Chondrocyte (in vitro differentiated cells): Measurements from ENCODE around the gene PCBP2. TPM values are rescaled to one million over a fixed set of nuclear protein-coding genes. Genes with fewer than 3 reads are reported as not detected.
"Not testable (repeated sequence)": the region's sequence is repeated elsewhere in the genome, so short reads cannot be mapped to it uniquely, and the experiment has no call there.

Source experiments
- DNase-seq: peaks from one replicate; pipeline ENCODE4 v3.0.0; 2021; ENCODE audit warnings: mixed read lengths, low spot score
- H3K27ac Mint-ChIP-seq: one replicate; pipeline ENCODE4 v1.8.0; 2021; ENCODE audit warnings: mild to moderate bottlenecking, moderate library complexity, mixed read lengths; ENCODE audit not compliant: unreplicated experiment
- H3K27me3 Mint-ChIP-seq: 2 replicates; pipeline ENCODE4 v1.8.0; 2021; ENCODE audit warnings: low read depth, mixed read lengths
- H3K36me3 Mint-ChIP-seq: 2 replicates; pipeline ENCODE4 v1.8.0; 2021; ENCODE audit warnings: low read depth, mixed read lengths
- H3K4me1 Mint-ChIP-seq: 2 replicates; pipeline ENCODE4 v1.8.0; 2021; ENCODE audit warnings: low read depth, mild to moderate bottlenecking, mixed read lengths
- H3K4me3 Mint-ChIP-seq: one replicate; pipeline ENCODE4 v1.8.0; 2021; ENCODE audit warnings: mild to moderate bottlenecking, moderate library complexity, mixed read lengths; ENCODE audit not compliant: unreplicated experiment
- H3K9me3 Mint-ChIP-seq: 2 replicates; pipeline ENCODE4 v1.8.0; 2021; ENCODE audit warnings: low read depth, mixed read lengths
- total RNA-seq: library from RNA; stranded (reverse); gene quantifications from 3 replicates; pipeline ENCODE4 v1.2.1, GENCODE V29; 2021
- TF ChIP-seq, protein P1 (sequence below): fragments of 200-600 bp; sonication (generic); IDR thresholded peaks from 2 replicates; pipeline ENCODE4 v1.5.0; 2021; ENCODE audit warnings: antibody characterized with exemption, mild to moderate bottlenecking, moderate library complexity

PCBP2 gene
- total RNA-seq, 1 donor from 2014 or later, result 611 TPM

DNA sequence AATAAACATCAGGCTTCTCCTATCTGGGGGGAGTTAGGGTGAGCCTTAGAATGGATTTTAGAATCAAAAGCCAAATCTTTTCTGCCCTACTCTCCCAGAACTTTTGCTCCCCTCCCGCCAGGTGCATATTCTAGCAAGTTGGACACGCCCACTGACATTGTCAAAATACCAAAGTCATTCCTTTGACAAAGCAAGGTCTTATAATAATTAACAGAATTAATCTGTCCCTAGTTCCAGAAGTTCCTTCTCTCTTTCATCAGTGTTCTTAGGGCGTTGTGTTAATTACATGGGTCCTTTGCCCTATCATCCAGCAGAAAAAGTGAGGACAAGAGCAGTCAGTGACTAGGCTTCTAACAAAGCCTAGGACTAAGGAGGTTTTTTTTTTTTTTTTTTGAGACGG is 7.9 kb upstream of the PCBP2 start:
- Mint-ChIP-seq H3K27me3 (no peaks in the 10 kb centered on the region), H3K36me3 (peaks cover 11% of the 10 kb centered on the region), H3K4me1 (peaks cover 37% of the 10 kb centered on the region), H3K4me3 (no peak overlapping the region), H3K9me3 (no peaks in the 10 kb centered on the region), H3K27ac (peak overlapping the region; percentile 59)
- no peak for DNase-seq
- TF ChIP-seq, protein P1, sequence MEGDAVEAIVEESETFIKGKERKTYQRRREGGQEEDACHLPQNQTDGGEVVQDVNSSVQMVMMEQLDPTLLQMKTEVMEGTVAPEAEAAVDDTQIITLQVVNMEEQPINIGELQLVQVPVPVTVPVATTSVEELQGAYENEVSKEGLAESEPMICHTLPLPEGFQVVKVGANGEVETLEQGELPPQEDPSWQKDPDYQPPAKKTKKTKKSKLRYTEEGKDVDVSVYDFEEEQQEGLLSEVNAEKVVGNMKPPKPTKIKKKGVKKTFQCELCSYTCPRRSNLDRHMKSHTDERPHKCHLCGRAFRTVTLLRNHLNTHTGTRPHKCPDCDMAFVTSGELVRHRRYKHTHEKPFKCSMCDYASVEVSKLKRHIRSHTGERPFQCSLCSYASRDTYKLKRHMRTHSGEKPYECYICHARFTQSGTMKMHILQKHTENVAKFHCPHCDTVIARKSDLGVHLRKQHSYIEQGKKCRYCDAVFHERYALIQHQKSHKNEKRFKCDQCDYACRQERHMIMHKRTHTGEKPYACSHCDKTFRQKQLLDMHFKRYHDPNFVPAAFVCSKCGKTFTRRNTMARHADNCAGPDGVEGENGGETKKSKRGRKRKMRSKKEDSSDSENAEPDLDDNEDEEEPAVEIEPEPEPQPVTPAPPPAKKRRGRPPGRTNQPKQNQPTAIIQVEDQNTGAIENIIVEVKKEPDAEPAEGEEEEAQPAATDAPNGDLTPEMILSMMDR, result no peak

DNA sequence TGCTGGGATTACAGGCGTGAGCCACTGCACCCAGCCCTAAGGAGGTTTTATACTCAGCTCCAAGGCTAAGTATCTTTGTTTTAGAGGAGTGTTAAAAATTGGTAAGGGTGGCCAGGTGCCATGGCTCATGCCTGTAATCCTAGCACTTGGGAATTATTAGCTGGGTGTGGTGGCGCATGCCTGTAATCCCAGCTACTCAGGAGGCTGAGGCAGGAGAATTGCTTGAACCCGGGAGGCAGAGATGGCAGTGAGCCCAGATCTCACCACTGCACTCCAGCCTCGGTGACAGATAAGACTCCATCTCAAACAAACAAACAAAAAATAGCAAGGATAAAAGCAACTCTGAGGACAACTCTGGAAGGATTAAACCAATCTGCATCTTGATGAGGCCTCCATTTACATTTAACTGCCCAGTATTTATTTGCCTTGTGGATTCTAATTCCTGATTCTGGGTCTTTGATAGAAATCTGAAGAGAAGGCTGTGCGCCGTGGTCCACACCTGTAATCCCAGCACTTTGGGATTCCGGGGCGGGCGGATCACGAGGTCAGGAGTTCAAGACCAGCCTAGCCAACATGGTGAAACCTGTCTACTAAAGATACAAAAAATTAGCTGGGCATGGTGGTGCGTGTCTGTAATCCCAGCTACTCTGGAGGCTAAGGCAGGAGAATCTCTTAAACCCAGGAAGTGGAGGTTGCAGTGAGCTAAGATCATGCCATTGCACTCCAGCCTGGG is 7.1 kb upstream of the PCBP2 start:
- Mint-ChIP-seq H3K27ac (peak overlapping the region; percentile 8), H3K36me3 (peaks cover 11% of the 10 kb centered on the region)
- H3K9me3 Mint-ChIP-seq, result not testable (repeated sequence)

DNA sequence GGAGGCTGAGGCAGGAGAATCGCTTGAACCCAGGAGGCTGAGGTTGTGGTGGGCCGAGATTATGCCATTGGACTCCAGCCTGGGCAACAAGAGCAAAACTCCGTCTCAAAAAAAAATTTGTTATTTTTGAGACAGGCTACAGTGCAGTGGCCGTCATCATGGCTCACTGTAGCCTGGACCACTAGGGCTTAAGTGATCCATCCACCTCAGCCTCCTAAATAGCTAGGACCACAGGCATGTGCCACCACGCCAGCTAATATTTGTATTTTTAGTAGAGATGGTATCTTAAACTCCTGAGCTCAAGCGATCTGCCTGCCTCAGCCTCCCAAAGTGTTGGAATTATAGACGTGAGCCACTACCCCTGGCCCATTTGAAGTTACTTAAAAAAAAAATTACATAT is 966 bp upstream of the PCBP2 start:
- no peak for DNase-seq
- Mint-ChIP-seq H3K4me3 (no peak overlapping the region), H3K9me3 (no peaks in the 10 kb centered on the region), H3K36me3 (peaks cover 18% of the 10 kb centered on the region), H3K4me1 (peaks cover 26% of the 10 kb centered on the region), H3K27ac (no peak overlapping the region), H3K27me3 (no peaks in the 10 kb centered on the region)
- TF ChIP-seq, protein P1, result no peak

More for the DNA sequence above, 7.1 kb upstream of the PCBP2 start:
- H3K27me3 Mint-ChIP-seq, H3K4me3 Mint-ChIP-seq, DNase-seq: not testable (repeated sequence)
- peaks cover 34% of the 10 kb centered on the region for H3K4me1 Mint-ChIP-seq

DNA sequence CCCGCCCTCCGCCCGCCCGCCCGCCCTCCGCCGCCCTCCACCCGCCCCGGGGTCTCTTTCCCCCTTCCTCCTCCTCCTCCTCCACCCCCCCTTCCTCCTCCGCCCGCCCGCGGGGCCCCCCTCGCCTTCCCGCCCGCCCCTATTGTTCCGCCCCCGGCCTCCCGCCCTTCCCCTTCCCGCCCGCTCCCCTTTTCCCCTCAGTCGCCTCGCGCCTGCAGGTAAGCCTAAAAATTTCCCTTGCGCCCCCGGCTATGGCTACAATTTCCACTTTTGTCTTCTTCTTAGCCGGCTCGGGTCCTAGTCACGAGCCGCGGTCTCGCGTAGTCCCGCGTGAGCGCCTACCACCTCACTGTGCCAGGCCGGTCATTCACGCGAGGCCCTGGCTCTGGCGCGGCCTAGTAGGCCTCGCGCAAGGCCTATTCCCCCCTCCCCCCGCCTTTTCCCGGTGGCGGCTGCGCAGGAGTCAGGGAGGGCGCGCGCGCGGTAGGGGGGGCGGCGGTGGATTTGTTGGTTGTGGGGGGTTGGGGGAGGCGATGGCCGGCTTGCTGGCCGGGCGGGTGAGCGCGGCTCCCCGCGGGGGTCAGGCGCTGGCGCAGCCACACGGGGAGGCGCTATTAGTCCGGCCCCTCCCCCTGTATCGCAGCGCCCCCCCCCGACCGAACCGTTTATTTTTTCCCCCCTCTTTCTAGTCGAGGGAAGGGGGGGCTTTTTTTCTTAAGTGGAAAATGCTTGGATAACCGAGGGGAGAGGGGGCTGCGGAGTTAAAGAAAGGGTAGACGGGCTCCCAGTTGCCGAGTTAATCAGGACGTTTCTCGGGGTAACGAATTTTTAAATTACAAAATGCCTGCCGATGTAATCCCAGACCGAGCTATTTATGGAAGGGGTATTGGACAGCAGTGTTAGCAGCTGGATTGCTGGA is 516 bp downstream of the PCBP2 start:
- H3K4me1 Mint-ChIP-seq, result peaks cover 26% of the 10 kb centered on the region
- H3K9me3 Mint-ChIP-seq, result no peaks in the 10 kb centered on the region

DNA sequence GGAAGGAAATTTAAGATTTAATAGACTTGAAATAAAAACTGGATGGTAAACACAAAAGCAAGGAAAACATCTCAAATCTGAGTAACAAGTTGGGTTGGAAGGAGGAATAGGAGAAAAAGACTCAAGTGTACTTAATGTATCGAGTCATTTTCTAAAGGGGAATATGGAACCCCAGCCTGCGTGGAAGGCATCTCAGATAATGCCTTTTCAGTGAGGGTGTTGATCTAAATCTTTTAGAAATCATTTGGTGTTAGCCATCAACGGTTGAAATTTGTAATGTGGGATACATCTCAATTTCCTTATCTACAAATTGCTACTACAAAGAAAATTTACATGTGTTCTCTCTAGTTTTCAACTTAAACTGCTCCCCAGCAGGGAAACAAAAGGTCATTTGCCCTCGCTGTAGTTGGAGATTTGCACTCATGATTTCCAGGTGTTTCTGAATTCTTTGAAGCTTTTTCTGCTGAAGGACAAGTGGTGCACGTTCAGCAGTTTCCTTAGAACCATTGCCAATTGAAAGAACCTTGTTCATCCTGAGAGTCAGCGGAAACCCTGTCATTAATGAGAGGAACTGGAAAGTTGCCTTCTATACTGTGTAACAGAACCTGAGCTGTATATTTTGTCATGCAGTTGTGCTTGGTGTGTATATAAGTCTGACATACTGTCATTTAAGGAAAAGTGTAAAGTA is 2.2 kb downstream of the PCBP2 start:
- Mint-ChIP-seq H3K36me3 (peaks cover 27% of the 10 kb centered on the region), H3K27ac (peak overlapping the region; percentile 81), H3K4me3 (peak overlapping the region; percentile 97), H3K9me3 (no peaks in the 10 kb centered on the region), H3K27me3 (no peaks in the 10 kb centered on the region), H3K4me1 (peaks cover 27% of the 10 kb centered on the region)
- TF ChIP-seq, protein P1, result no peak
- DNase-seq, result no peak

More for the DNA sequence above, 516 bp downstream of the PCBP2 start:
- TF ChIP-seq, protein P1, result peak; percentile 80
- Mint-ChIP-seq H3K27me3 (no peaks in the 10 kb centered on the region), H3K4me3 (peak overlapping the region; percentile 97), H3K36me3 (peaks cover 21% of the 10 kb centered on the region), H3K27ac (peak overlapping the region; percentile 100)
- DNase-seq, result no peak
